GM18951 (cell line): ENCODE results near the gene PSMD8.
"Not testable (repeated sequence)": the region's sequence is repeated elsewhere in the genome, so short reads cannot be mapped to it uniquely, and the experiment has no call there.

Experiments
- POLR2A ChIP-seq: IDR thresholded peaks from 4 replicates; pipeline ENCODE4 v1.6.1; 2011; ENCODE audit warnings: mild to moderate bottlenecking; ENCODE audit not compliant: insufficient read length, insufficient read depth; ENCODE audit errors: extremely low read depth
- in situ Hi-C: fragments of 300-500 bp; cut with MboI; formaldehyde crosslinking; loops from one replicate; pipeline ENCODE4 v1.12.0; 2022; ENCODE audit warnings: low sequenced_read_pairs, mixed read lengths, inconsistent platforms; ENCODE audit not compliant: unreplicated experiment

The PSMD8 gene

DNA sequence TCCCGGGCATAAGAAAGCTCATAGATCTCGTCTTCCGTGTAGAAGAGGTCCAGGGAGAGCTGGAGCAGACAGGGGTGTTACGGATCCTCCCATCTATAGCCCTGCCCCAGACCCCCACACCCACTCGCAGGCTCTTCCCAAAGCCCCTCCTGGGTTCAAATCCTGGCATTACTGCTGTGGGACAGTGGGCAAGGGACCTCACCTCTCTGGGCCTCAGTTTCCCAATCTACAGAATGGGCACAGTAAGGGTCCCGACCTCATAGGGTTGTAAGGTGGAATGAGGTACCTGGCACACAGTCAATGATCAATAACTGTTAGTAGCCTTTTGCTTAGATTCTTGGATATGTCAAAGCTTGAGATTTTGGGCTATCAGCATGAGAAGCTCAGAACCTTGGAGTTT is 39.0 kb downstream of the PSMD8 start:
- TF ChIP-seq POLR2A: no peak
- in situ Hi-C loops: no loop called here

DNA sequence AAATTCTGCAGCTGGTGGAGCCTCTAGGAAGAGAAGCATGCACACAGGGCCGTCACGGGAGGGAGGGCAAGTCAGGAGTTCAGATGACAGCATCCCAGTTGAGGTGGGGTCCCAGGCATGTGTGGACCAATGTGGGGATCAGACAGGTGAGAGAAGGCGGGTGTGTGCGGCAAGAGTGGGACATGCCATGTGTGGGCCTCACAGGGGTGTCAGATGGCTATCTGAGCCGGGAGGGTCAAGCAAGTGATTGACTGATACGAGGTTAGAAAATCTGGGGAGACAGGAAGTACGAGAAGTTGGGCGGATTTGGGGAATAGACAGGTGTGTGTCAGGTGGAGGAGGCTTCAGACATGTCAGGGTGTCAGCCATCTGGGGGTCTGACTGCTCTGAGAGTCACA is 42.8 kb downstream of the PSMD8 start:
- no peak for TF ChIP-seq POLR2A
- in situ Hi-C loops: no loop called here

DNA sequence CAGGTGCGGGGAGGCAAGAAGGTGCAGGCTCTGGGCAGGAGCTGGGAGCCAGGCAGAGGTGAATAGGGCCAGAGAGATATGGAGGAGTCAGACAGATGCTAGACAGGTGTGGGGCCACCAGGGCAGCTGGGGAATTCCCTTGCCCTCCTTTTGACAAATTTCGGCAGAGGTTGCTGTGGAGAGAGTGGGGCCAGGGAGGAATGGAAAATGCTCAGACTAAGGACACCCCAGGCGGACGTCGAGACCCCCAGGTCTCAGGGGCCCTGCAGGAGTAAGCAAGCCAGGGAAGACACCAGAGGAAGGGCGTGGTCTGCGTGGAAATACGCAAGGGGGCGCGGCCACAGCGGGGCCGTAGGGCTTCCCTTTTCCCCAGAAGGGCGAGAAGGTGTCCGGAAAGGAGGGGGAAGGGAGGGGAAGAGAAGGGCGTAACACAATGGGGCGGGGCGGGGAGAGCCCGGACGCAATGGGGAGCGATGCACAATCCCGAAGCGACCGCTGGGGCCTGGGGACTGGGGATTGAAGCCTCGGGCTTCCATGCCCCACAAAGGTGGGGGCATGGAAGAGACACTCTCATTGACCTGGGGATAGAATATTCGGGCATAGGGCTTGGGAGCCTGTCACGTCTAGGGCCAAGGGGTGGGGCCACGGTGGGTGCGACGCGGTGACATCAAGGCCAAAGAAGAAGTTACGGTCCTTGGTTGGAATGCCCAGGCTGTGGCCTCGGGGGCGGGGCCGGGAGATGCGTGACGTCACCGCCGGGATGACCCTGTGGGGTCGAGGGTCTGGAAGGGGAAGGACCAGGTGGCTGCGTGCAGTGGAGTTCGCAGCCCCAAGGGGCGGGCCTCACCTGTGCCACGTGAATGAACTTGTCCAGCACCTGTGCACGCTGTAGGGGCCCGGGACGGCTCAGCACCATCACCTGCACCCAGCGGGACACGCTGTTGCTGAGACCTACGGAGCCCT is 43.5 kb downstream of the PSMD8 start:
- in situ Hi-C loops: no loop called here
- TF ChIP-seq POLR2A: no peak

DNA sequence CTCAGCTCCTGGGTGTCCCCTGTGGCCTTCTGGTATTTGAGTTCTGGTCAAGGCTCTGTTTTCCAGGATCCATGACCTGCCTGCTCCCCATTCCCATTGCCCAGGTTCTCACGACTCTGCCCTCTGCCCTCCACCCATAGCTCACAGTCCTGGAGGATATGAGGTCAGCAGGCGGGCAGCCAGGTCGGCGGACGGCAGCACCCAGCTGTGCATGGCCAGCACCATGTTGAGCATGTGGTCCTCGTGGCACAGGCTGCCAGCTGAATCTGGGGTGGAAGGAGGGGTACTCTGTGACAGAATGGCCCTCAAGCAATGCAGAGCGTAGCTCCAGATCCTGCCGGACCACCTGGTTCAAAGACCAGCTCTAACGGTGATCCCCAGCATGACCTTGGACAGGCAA is 46.6 kb downstream of the PSMD8 start:
- no peak for TF ChIP-seq POLR2A
- in situ Hi-C loops: no loop called here

DNA sequence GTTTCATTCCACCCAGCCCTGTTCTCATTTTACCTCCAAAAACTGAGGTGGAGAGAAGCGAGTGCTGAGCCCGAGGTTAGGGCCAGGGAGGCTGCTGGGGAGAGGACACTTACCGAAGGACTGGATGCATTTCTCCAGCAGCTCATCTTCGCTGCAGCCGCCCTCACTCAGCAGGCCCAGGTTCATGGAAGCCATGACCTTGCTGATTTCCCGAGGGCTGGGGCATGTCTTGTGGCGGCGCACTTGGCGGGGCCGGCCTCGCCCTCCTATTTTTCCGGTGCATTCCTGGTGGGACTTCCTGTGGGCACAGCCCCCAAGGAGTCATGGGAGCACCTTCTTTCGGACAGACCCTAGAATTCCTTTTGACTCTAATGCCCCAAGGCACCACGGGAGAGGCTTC is 47.5 kb downstream of the PSMD8 start:
- in situ Hi-C loops: no loop called here

DNA sequence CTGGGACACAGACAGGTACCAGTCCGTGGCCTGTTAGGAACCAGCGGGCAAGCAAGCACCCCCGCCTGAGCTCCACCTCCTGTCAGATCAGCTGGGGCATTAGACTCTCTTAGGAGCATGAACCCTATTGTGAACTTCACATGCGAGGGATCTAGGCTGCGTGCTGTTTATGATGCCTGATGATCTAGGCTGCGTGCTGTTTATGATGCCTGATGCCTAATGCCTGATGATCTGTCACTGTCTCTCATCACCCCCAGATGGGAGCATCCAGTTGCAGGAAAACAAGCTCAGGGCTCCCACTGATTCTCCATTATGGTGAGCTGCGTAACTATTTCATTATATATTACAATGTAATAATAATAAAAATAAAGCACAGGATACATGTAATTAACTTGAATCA is 48.1 kb downstream of the PSMD8 start:
- in situ Hi-C loops: no loop called here
- no peak for TF ChIP-seq POLR2A

More for the DNA sequence above, 47.5 kb downstream of the PSMD8 start:
- no peak for TF ChIP-seq POLR2A

DNA sequence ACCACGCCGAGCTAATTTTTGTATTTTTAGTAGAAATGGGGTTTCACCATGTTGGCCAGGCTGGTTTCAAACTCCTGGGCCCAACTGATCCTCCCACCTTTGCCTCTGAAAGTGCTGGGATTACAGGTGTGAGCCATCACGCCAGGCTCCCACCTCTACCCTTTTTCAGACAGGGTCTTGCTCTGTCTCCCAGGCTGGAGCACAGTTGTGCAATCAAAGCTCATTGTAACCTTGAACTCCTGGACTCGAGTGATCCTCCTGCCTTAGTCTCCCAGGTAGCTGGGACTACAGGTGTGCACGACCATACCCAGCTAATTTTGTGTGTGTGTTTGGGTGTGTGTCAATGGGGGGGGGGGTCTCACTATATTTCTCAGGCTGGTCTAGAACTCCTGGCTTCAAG is 49.9 kb downstream of the PSMD8 start:
- in situ Hi-C loops: no loop called here
- no peak for TF ChIP-seq POLR2A

DNA sequence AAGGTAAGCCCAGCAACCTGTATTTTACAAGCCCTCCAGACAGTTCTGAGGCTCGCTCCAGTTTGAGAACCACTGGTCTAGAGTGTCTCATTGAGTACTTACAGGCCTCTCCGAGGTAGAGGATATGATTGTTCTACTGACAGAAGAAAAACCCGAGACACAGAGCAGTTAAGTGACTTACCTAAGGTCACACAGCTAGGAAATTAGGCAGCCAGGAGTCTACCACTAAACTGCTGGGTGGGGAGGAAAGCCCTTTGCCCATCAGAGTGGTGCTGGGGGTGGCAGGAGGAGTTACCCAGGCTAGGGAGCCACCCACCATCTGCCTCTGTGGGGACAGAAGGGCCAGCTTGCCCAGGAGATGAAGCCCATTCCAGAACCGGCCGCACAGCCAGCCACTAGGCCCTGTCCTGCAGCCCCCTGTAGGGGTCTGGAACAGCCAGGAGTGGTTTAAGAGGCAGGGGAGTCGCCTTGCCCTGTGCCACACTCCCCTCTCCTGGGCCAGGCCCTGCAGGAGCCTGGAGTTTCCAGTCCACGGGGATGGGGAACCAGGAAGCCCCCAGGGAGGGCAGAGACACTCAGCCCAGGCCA is 50.9 kb downstream of the PSMD8 start:
- in situ Hi-C loops: no loop called here
- no peak for TF ChIP-seq POLR2A

DNA sequence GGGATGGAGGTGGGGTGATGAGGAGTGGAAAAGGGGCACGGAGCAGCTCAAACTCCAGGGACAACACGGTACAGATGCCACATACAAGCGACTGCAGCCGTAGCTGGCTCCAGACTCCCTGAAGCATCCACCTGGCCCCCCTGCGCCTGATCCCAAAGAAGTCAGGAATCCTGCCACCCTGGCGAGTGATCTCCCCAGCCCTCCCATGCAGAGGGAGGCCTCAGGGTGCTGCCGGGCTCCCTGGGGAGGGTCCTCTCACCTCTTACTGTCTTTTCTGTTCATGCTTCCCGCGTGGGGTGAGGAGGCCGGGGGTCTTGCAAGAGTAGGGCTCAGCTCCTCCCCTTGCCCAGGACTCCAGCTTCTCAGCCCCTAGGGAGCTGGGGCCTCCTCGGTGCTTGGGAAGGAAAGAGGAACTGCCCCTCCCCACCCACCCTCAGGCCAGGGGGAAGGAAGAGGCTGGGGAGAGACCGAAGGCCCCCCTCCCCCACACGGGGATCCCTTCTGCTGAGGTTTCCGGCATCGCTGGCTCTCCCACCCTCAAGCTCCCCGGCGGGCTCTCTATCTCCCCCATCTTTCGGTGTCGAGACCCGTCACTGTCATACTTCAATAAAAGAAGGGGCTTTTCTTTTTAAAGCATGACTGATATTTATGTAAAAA is 51.6 kb downstream of the PSMD8 start, which contains the start of gene RASGRP4:
Gene RASGRP4, minus strand, starts transcription at position 410 of the 657 bp plus-strand sequence. Its CDS starts 128 bp downstream, at position 282.
- no peak for TF ChIP-seq POLR2A
- in situ Hi-C loops: no loop called here

DNA sequence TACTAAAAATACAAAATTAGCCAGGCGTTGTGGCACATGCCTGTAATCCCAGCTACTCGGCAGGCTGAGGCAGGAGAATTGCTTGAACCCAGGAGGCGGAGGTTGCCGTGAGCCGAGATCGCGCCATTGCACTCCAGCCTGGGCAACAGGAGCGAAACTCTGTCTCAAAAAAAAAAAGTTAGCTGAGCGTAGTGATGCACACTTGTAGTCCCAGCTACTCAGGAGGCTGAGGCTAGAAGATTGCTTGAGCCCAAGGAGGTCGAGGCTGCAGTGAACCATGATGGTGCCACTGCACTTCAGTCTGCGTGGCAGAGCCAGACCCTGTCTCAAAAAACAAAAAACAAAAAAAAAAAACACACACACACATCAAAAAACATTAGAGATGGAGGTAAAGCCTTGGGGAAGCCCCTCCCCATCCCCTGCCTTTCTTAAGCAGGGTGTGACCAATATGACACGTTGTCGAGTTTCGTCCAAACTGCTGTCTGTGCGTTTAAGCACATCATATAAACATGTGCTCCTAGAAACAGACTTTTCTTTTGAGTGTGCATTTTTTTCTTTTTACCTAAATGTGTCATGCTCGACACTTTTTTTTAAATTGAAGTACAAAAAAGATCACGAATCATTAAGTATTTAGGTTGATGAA is 52.8 kb downstream of the PSMD8 start:
- in situ Hi-C loops: not testable (repeated sequence)

DNA sequence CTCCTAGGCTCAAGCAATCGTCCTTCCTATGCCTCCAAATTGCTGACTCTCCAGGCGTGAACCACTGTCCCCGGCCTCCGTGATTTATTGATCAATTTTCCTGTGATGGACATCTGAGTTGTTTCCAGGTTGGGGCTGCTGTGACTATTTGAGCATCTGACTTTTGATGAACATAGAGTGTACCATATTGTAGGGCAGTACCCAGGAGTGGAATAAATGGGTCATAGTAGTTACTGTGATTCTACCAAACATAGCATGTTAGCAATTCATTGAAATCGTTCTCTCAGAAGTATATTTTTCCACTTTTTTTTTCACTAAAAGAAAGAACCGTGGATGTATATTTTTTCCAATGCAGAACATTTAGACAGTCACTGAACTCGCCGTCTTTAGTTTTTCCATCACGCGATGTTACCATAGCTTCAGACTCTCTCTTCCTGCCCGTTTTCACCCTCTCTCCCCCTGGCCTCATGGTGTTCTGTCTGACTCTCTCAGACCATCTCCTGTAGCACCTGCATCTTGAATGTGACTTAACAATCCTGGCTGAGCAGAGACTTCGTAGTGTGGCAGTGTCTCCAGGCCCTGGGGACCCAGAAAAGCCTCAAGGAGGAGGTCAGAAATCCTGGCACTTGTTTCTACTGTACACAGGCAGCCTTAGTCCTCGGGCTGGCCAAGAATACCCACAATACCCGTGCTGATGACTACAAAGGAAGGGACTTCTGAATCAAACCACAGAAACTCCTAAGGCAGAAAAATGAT is 54.9 kb downstream of the PSMD8 start:
- in situ Hi-C loops: no loop called here
- no peak for TF ChIP-seq POLR2A

DNA sequence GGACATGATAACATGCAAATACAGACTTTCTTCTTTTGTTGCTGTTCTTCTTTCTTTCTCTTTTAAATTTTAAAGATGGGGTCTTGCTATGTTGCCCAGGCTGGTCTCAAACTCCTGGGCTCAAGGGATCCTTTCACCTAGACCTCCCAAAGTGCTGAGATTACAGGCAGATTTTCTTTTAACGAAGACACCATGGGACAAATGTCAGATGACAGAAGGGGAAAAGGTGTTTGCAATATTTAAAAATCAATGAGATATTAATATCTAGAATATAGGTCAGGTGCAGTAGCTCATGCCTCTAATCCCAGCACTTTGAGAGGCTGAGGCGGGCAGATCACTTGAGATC is 55.4 kb downstream of the PSMD8 start:
- TF ChIP-seq POLR2A: no peak
- in situ Hi-C loops: no loop called here

DNA sequence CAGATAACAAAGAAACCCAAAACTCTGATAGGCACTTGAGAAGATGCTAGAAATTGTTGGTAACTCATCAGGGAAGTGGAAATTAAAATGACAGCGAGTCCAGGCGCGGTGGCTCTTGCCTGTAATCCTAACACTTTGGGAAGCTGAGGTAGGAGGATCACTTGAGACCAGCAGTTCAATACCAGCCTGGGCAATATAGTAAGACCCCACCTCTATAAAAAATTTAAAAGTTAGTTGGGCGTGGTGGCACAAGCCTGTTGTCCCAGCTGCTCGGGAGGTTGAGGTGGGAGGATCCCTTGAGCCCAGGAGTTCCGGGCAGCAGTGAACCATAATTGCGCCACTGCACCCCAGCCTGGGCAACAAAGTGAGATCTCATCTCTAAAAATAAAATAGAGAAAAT is 56.6 kb downstream of the PSMD8 start:
- no peak for TF ChIP-seq POLR2A
- in situ Hi-C loops: no loop called here
